Measurements from ENCODE around the gene STRIP1. TPM values are rescaled to one million over a fixed set of nuclear protein-coding genes. Genes with fewer than 3 reads are reported as not detected.

The STRIP1 gene
- polyA plus RNA-seq, 1 of the 3 experiments (the other 2 are of a cell fraction): 34.6 TPM

- TF ChIP-seq POLR2AphosphoS5 (IDR thresholded peaks at IDR 0.05; ENCODE audit: low read depth, low read length) (no peak), RAD21 (IDR thresholded peaks at IDR 0.05; ENCODE audit: low read length) (no peak), FOSL2 (IDR thresholded peaks at IDR 0.05; ENCODE audit: borderline replicate concordance, low read depth) (no peak), FOXM1 (IDR thresholded peaks at IDR 0.05; ENCODE audit: low read depth) (no peak), PBX3 (IDR thresholded peaks at IDR 0.05) (no peak), GABPA (IDR thresholded peaks at IDR 0.05; ENCODE audit: low read depth) (no peak), MEF2A (IDR thresholded peaks at IDR 0.05; ENCODE audit: borderline replicate concordance, low read depth) (no peak), TCF12 (IDR thresholded peaks at IDR 0.05) (no peak), RCOR1 (IDR thresholded peaks at IDR 0.05; ENCODE audit: low read length) (no peak), USF2 (IDR thresholded peaks at IDR 0.05; ENCODE audit: borderline replicate concordance, low read depth, low read length) (no peak)
Measured at GRCh38 chr1:110038271-110038670, 3.8 kb downstream of the STRIP1 start (continued).

GRCh38 chr1:110039641-110040040 lies 5.2 kb downstream of the STRIP1 start:
- peaks cover 15% of the 10 kb centered on the region; the same call in 1 of the 2 replicates for H4K20me1 ChIP-seq (ENCODE audit: insufficient read depth)
- no peaks in the 10 kb centered on the region for H3K27me3 ChIP-seq (ENCODE audit: insufficient read depth)
- H3K9me3 ChIP-seq: no peaks in the 10 kb centered on the region
- H3K36me3 ChIP-seq (replicated peaks in 1 of 2; ENCODE audit: control insufficient read depth in 1 of 2, insufficient read depth in 2 of 2, low read length in 1 of 2): peaks cover 53 to 69% of the 10 kb centered on the region in 2 experiments
- DNase-seq: no peak
- POLR2A ChIA-PET: interaction anchor here (0.8 kb wide), 1 partner anchor 10 kb away, joined by 4 read pairs; no protein-coding TSS in a partner anchor
- H3K9ac ChIP-seq: no peak overlapping the region
- H3K27ac ChIP-seq (ENCODE audit: low read depth in 2 of 2, low read length in 1 of 2): no peak overlapping the region
- CTCF ChIA-PET: interaction anchor here (0.8 to 42.0 kb wide), 6 partner anchors 10 to 157 kb away, joined by 3 to 1768 read pairs (median 8); partner anchors contain the start of gene UBL4B
- H3K4me1 ChIP-seq (ENCODE audit: control insufficient read depth in 1 of 2, insufficient read depth in 2 of 2, low read depth in 1 of 2, low read length in 1 of 2): peaks cover 4 to 9% of the 10 kb centered on the region in 2 experiments; a peak in 2 of 4 replicates
- WGBS (ENCODE audit: low lambda C conversion rate): 96% methylated on average over 4 of the region's 4 CpGs
- peaks cover 32% of the 10 kb centered on the region for H3K79me2 ChIP-seq (ENCODE audit: insufficient read depth)
- no peak overlapping the region for H2AFZ ChIP-seq (ENCODE audit: low read depth)
- H3F3A ChIP-seq (replicated peaks; ENCODE audit: insufficient read depth): no peaks in the 10 kb centered on the region
- no peak overlapping the region for H3K4me2 ChIP-seq
- TF ChIP-seq NFIC (IDR thresholded peaks at IDR 0.05; ENCODE audit: borderline replicate concordance): no peak
- TF ChIP-seq REST (IDR thresholded peaks at IDR 0.05; ENCODE audit: low read depth, low read length): no peak
- TF ChIP-seq EP300 (IDR thresholded peaks at IDR 0.05; ENCODE audit: borderline replicate concordance in 1 of 2, low read depth in 1 of 2, low read length in 1 of 2): no peak
- TF ChIP-seq RFX5 (IDR thresholded peaks at IDR 0.05; ENCODE audit: low read length): no peak
- TF ChIP-seq EZH2phosphoT487 (IDR thresholded peaks at IDR 0.05; ENCODE audit: borderline replicate concordance, low read depth): no peak
- H3K4me3 ChIP-seq (ENCODE audit: low read depth in 2 of 2, low read length in 1 of 2): no peak overlapping the region
- no peaks in the 10 kb centered on the region for H3K9me2 ChIP-seq
